GM12878 (cell line): ENCODE data around the gene FAM8A1. TPM values are rescaled to one million over a fixed set of nuclear protein-coding genes. Genes with fewer than 3 reads are reported as not detected.

ENCODE experiments used
- EP300 ChIP-seq, 2 experiments: fragments of 150-350 bp in 1 of 2; IDR thresholded peaks; 2 replicates each; pipeline ENCODE4 v1.6.1; 2011 to 2012; ENCODE audit warnings: low read depth in 2 of 2, low read length in 2 of 2, borderline replicate concordance in 1 of 2, improper control_type of control experiment in 1 of 2, inconsistent platforms in 1 of 2; ENCODE audit not compliant: control insufficient read depth in 1 of 2
- ZNF384 ChIP-seq: IDR thresholded peaks from 2 replicates; pipeline ENCODE4 v1.6.1; 2012; ENCODE audit warnings: low read depth, mild to moderate bottlenecking, low read length, improper control_type of control experiment, borderline replicate concordance
- polyA plus RNA-seq, 11 experiments: library from polyadenylated mRNA; depleted of rRNA in 4 of 11; unstranded in 6 of 11; stranded (reverse) in 5 of 11; fragments of >200 nt; fragmentation: Nextera tagmentation in 4 of 11; fragmentation: Illumina TruSeq in 1 of 11; extraction: Ambion mirVana in 4 of 11; extraction: Trizol in 1 of 11; gene quantifications; 1 replicate in 1 of 11; 2 replicates in 10 of 11; pipeline versions ENCODE4 v1.2.1 to v1.2.3, GENCODE V29; 2011 to 2016; ENCODE audit warnings: inconsistent platforms in 2 of 11, missing spikeins in 2 of 11, low read depth in 1 of 11
- total RNA-seq, 4 experiments: library from RNA; depleted of rRNA in 3 of 4; stranded (reverse); fragments of >200 nt in 3 of 4; fragmentation: Illumina TruSeq in 1 of 4; extraction: Trizol in 1 of 4; gene quantifications; 2 replicates each; pipeline versions ENCODE4 v1.2.1 to v1.2.3, GENCODE V29; 2013 to 2021
- TF ChIP-seq, protein P1 (sequence below): fragments of 450-650 bp; IDR thresholded peaks from 2 replicates; pipeline ENCODE4 v1.6.1; 2017; ENCODE audit warnings: mild to moderate bottlenecking, moderate library complexity
- TF ChIP-seq, protein P2 (sequence below): fragments of 450-650 bp; IDR thresholded peaks from 2 replicates; pipeline ENCODE4 v1.6.1; 2017; ENCODE audit warnings: antibody characterized with exemption, mild to moderate bottlenecking, moderate library complexity

Gene FAM8A1
- total and polyA plus RNA-seq, 10 of the 15 experiments (the other 5 are each of a cell fraction or from before 2014, with no cell fraction given) = 1.4 to 7.4 (median 3.6) TPM

DNA sequence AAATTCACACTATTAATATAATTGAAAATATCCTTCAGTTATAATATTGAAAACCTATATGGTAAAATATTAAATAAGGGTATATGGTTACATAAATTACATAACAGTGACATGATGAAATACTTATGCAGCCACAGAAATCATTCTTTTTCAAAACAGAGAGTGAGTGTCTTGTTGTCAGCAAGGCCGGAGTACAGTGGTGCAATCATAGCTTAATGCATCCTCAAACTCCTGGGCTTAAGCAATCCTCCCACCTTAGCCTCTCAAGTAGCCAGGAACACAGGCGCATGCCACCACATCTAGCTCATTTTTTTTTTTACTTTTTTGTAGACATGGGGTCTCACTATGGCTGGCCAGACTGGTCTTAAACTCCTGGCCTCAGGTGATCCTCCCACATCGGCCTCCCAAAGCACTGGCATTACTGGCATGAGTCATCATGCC, 40.4 kb downstream of the FAM8A1 start (continued):
- TF ChIP-seq, protein P1, sequence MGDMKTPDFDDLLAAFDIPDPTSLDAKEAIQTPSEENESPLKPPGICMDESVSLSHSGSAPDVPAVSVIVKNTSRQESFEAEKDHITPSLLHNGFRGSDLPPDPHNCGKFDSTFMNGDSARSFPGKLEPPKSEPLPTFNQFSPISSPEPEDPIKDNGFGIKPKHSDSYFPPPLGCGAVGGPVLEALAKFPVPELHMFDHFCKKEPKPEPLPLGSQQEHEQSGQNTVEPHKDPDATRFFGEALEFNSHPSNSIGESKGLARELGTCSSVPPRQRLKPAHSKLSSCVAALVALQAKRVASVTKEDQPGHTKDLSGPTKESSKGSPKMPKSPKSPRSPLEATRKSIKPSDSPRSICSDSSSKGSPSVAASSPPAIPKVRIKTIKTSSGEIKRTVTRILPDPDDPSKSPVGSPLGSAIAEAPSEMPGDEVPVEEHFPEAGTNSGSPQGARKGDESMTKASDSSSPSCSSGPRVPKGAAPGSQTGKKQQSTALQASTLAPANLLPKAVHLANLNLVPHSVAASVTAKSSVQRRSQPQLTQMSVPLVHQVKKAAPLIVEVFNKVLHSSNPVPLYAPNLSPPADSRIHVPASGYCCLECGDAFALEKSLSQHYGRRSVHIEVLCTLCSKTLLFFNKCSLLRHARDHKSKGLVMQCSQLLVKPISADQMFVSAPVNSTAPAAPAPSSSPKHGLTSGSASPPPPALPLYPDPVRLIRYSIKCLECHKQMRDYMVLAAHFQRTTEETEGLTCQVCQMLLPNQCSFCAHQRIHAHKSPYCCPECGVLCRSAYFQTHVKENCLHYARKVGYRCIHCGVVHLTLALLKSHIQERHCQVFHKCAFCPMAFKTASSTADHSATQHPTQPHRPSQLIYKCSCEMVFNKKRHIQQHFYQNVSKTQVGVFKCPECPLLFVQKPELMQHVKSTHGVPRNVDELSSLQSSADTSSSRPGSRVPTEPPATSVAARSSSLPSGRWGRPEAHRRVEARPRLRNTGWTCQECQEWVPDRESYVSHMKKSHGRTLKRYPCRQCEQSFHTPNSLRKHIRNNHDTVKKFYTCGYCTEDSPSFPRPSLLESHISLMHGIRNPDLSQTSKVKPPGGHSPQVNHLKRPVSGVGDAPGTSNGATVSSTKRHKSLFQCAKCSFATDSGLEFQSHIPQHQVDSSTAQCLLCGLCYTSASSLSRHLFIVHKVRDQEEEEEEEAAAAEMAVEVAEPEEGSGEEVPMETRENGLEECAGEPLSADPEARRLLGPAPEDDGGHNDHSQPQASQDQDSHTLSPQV = no peak
- TF ChIP-seq, protein P2, sequence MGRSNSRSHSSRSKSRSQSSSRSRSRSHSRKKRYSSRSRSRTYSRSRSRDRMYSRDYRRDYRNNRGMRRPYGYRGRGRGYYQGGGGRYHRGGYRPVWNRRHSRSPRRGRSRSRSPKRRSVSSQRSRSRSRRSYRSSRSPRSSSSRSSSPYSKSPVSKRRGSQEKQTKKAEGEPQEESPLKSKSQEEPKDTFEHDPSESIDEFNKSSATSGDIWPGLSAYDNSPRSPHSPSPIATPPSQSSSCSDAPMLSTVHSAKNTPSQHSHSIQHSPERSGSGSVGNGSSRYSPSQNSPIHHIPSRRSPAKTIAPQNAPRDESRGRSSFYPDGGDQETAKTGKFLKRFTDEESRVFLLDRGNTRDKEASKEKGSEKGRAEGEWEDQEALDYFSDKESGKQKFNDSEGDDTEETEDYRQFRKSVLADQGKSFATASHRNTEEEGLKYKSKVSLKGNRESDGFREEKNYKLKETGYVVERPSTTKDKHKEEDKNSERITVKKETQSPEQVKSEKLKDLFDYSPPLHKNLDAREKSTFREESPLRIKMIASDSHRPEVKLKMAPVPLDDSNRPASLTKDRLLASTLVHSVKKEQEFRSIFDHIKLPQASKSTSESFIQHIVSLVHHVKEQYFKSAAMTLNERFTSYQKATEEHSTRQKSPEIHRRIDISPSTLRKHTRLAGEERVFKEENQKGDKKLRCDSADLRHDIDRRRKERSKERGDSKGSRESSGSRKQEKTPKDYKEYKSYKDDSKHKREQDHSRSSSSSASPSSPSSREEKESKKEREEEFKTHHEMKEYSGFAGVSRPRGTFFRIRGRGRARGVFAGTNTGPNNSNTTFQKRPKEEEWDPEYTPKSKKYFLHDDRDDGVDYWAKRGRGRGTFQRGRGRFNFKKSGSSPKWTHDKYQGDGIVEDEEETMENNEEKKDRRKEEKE = no peak
- TF ChIP-seq ZNF384 (no peak), EP300 (IDR thresholded peaks at IDR 0.05; ENCODE audit: borderline replicate concordance in 1 of 2, control insufficient read depth in 1 of 2, low read depth in 2 of 2, low read length in 2 of 2) (no peak)
